Ovary (tissue), 9 donors: ENCODE results near the gene SMYD5. TPM values are rescaled to one million over a fixed set of nuclear protein-coding genes. Genes with fewer than 3 reads are reported as not detected.

ENCODE experiments used
- DNase-seq, 5 donors: peaks; one replicate each; pipeline ENCODE4 v3.0.0-alpha.2; 2019 to 2020
- H3K27ac ChIP-seq, 2 donors: fragments of 200-600 bp; one replicate each; pipeline versions ENCODE4 v1.5.1 to v1.8.0; 2019 to 2022
- H3K27me3 ChIP-seq: fragments of 200-600 bp; one replicate; pipeline ENCODE4 v1.8.0; 2022
- H3K36me3 ChIP-seq: fragments of 200-600 bp; sonication (generic); one replicate; pipeline ENCODE4 v1.5.1; 2019
- H3K4me1 ChIP-seq: one replicate; pipeline ENCODE4 v1.8.1; 2013; ENCODE audit warnings: mild to moderate bottlenecking, moderate library complexity; ENCODE audit not compliant: insufficient read depth
- H3K4me3 ChIP-seq: fragments of 200-600 bp; sonication (generic); one replicate; pipeline ENCODE4 v1.5.1; 2017
- H3K9me3 ChIP-seq, 2 donors: fragments of 200-600 bp in 1 of 2; sonication (generic) in 1 of 2; one replicate each; pipeline versions ENCODE4 v1.5.1 to v1.8.1; 2013 to 2019; ENCODE audit warnings: mild to moderate bottlenecking in 1 of 2, moderate library complexity in 1 of 2
- EP300 ChIP-seq: sonication (generic); formaldehyde crosslinking; IDR thresholded peaks from one replicate; pipeline ENCODE4 v1.6.1; 2017; ENCODE audit warnings: antibody characterized with exemption
- POLR2A ChIP-seq: fragments of 450-650 bp; IDR thresholded peaks from one replicate; pipeline ENCODE4 v1.6.1; 2017; ENCODE audit warnings: antibody characterized with exemption, mild to moderate bottlenecking, moderate library complexity
- WGBS, 3 donors: extraction: QIAGEN DNeasy Blood & Tissue Kit in 1 of 3; methylation state at CpG; one replicate each; pipeline versions ENCODE4 v1.1.5 to v1.1.7; 2013 to 2017; 5-methylcytosine and 5-hydroxymethylcytosine counted together
- intact Hi-C, 4 donors: fragments of 100-400 bp; cut with DNase I; formaldehyde crosslinking; loops; one replicate each; pipeline versions ENCODE4 v1.11.0 to v1.15.1; 2022 to 2023
- polyA plus RNA-seq, 2 donors: library from polyadenylated mRNA; stranded (reverse); fragments of 200-250 nt in 1 of 2; fragments of 350-450 nt in 1 of 2; fragmentation: Illumina TruSeq in 1 of 2; extraction: RNeasy Lipid Tissue Mini Kit (QIAGEN cat#74804) in 1 of 2; gene quantifications; one replicate each; pipeline ENCODE4 v1.2.3, GENCODE V29; 2013 to 2014
- total RNA-seq, 7 donors: library from RNA; depleted of rRNA in 2 of 7; stranded (reverse); fragments of >200 nt in 2 of 7; fragmentation: NEBNext Ultra II Directional in 3 of 7; extraction: Animal tissue kit (Norgen Biotek cat#: 25700) in 3 of 7; gene quantifications; one replicate each; pipeline versions ENCODE4 v1.1.0 to v1.2.4, GENCODE V29; 2016 to 2023
- TF ChIP-seq, protein P1 (sequence below), 3 donors: fragments of 450-650 bp in 2 of 3; fragments of 200-600 bp in 1 of 3; IDR thresholded peaks; one replicate each; pipeline versions ENCODE4 v1.5.1 to v1.8.0; 2016 to 2022; ENCODE audit warnings: antibody characterized with exemption in 3 of 3, mild to moderate bottlenecking in 1 of 3
- donor health status: DM: no; HTN: no; CAD: no; lungs with moderate emphysema.
- donor health status: DM: no; HTN: no; CAD: no.
- donor health status: Bipolar disorder and iron deficiency.
- donor health status: DM: yes; HTN: yes; CAD: no.
- donor health status: DM: no; HTN: no; CAD: no.
- donor health status: DM: yes; HTN: yes; CAD: no.

Gene SMYD5
- total and polyA plus RNA-seq, 9 donors = 14.1 to 37.9 (median 26.1) TPM

DNA sequence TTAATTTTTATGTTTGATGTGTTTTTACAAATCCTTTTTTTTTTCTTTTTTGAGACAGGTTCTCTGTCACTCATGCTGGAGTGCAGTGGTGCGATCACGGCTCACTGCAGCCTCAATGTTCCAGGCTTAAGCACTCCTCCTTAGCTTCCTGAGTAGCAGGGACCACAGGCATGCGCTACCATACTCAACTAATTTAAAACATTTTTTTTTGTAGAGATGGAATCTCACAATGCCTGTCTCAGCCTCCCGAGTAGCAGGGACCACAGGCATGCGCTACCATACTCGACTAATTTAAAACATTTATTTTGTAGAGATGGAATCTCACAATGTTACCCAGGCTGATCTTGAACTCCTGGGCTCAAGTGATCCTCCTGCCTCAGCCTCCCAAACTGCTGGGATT is 8.4 kb upstream of the SMYD5 start:
- intact Hi-C loops = no loop called here

DNA sequence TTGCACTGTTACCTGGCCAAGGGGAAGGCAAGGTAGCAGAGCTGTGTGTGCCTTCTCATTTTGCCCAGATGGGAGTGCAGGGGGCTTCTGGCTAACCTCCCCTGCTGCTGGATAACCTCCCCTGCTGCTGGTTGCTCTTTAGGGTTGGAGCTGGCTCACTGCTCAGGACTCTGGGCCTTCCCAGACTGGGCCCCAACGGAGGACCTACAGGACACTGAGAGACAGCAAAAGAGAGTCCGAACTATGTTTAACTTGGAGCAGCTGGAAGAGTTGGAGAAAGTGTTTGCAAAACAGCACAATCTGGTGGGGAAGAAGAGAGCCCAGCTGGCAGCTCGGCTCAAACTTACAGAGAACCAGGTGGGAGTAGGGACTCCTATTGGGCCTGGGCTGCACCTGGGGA is 5.8 kb upstream of the SMYD5 start:
- TF ChIP-seq, protein P1, sequence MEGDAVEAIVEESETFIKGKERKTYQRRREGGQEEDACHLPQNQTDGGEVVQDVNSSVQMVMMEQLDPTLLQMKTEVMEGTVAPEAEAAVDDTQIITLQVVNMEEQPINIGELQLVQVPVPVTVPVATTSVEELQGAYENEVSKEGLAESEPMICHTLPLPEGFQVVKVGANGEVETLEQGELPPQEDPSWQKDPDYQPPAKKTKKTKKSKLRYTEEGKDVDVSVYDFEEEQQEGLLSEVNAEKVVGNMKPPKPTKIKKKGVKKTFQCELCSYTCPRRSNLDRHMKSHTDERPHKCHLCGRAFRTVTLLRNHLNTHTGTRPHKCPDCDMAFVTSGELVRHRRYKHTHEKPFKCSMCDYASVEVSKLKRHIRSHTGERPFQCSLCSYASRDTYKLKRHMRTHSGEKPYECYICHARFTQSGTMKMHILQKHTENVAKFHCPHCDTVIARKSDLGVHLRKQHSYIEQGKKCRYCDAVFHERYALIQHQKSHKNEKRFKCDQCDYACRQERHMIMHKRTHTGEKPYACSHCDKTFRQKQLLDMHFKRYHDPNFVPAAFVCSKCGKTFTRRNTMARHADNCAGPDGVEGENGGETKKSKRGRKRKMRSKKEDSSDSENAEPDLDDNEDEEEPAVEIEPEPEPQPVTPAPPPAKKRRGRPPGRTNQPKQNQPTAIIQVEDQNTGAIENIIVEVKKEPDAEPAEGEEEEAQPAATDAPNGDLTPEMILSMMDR (IDR thresholded peaks at IDR 0.05) = no peak
- no peak for TF ChIP-seq EP300
- no peak for TF ChIP-seq POLR2A
- H3K4me3 ChIP-seq = no peak overlapping the region
- intact Hi-C loops = no loop called here
- no peak for DNase-seq
- WGBS, 3 donors = 34 to 39% (median 37%) methylated on average over 3 of the region's 3 CpGs
- H3K4me1 ChIP-seq = no peaks in the 10 kb centered on the region
- peaks cover 4% of the 10 kb centered on the region for H3K27me3 ChIP-seq
- H3K27ac ChIP-seq = no peak overlapping the region
- no peaks in the 10 kb centered on the region for H3K36me3 ChIP-seq
- no peaks in the 10 kb centered on the region for H3K9me3 ChIP-seq

More for the DNA sequence above, 8.4 kb upstream of the SMYD5 start:
- peaks cover 8% of the 10 kb centered on the region for H3K27me3 ChIP-seq
- no peak for DNase-seq
- no peaks in the 10 kb centered on the region for H3K9me3 ChIP-seq
- no peaks in the 10 kb centered on the region for H3K36me3 ChIP-seq
- 81 to 88% (median 82%) methylated on average over 6 of the region's 6 CpGs for WGBS, 3 donors
- peaks cover 2% of the 10 kb centered on the region for H3K4me1 ChIP-seq
- no peak overlapping the region for H3K27ac ChIP-seq
- H3K4me3 ChIP-seq = no peak overlapping the region
- TF ChIP-seq EP300 (no peak), POLR2A (no peak)
- TF ChIP-seq, protein P1 (IDR thresholded peaks at IDR 0.05) = no peak

DNA sequence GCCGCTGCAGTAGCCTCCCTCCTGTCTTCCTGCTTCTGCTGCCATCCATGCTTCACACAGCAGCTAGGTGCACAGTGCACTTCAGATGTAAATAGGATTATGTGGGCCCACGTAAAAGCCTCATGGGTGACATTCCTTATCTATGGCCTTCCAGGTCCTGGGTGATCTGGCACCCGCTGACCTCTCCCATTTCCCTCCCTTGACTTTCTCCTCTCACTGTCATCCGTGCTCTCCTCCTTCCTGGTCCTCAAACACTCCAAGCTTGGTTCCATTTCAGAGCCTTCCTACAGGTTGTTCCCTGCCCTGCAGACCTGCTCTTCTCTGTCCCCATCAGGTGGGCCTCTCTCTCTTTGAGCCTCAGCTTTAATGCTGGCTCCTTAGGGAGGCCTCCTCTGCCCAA is 4.0 kb upstream of the SMYD5 start:
- 70 to 72% (median 72%) methylated on average over 4 of the region's 4 CpGs for WGBS, 3 donors
- no peaks in the 10 kb centered on the region for H3K9me3 ChIP-seq
- TF ChIP-seq EP300 (no peak), POLR2A (no peak)
- TF ChIP-seq, protein P1 (IDR thresholded peaks at IDR 0.05) = no peak
- intact Hi-C loops = no loop called here
- peaks cover 1% of the 10 kb centered on the region for H3K4me1 ChIP-seq
- no peak overlapping the region for H3K27ac ChIP-seq
- H3K36me3 ChIP-seq = no peaks in the 10 kb centered on the region
- H3K27me3 ChIP-seq = no peaks in the 10 kb centered on the region
- no peak for DNase-seq
- no peak overlapping the region for H3K4me3 ChIP-seq

DNA sequence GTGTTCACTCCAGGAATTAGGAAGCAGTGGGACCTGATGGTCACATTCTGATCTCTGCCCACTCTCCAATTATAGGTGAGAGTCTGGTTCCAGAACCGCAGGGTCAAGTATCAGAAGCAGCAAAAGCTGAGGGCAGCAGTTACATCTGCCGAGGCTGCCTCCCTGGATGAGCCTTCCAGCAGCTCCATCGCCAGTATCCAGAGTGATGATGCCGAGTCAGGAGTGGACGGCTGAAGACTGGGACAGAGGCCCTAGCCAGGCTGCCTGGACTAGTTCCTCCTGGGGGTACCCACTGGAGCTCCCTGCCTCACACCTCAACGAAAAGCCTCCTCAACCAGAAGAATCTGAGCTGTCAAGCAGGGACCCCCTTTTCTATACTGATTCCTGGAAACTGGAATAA is 3.3 kb upstream of the SMYD5 start:
- DNase-seq = no peak
- Histone ChIP-seq H3K4me3 (no peak overlapping the region), H3K9me3 (no peaks in the 10 kb centered on the region), H3K4me1 (peaks cover 1% of the 10 kb centered on the region), H3K27me3 (no peaks in the 10 kb centered on the region), H3K36me3 (no peaks in the 10 kb centered on the region), H3K27ac (no peak overlapping the region)
- WGBS, 3 donors = 72 to 86% (median 77%) methylated on average over 6 of the region's 6 CpGs
- TF ChIP-seq POLR2A (no peak), EP300 (no peak)
- TF ChIP-seq, protein P1 (IDR thresholded peaks at IDR 0.05) = no peak
- intact Hi-C loops = no loop called here

DNA sequence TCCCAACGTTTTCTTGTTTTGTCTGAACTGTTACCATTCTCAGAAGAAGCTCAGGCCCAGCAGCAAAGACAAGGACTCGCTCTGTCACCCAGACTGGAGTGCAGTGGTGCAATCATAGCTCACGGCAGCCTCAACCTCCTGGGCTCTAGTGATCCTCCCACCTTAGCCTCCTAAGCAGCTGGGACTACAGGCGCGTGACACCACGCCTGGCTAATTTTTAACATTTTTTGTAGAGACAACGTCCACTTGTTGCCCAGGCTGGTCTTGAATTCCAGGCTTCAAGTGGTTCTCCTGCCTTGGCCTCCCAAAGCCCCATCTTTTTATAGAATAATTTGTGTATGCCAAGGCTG is 2.0 kb upstream of the SMYD5 start:
- no peaks in the 10 kb centered on the region for H3K36me3 ChIP-seq
- peaks cover 1% of the 10 kb centered on the region for H3K4me1 ChIP-seq
- no peak for DNase-seq
- H3K27me3 ChIP-seq = no peaks in the 10 kb centered on the region
- 72 to 74% (median 73%) methylated on average over 7 of the region's 7 CpGs for WGBS, 3 donors
- intact Hi-C loops = no loop called here
- no peak overlapping the region for H3K4me3 ChIP-seq
- H3K27ac ChIP-seq = no peak overlapping the region
- H3K9me3 ChIP-seq = no peaks in the 10 kb centered on the region
- TF ChIP-seq POLR2A (no peak), EP300 (no peak)
- TF ChIP-seq, protein P1 (IDR thresholded peaks at IDR 0.05) = no peak
